GM18951 (cell line): ENCODE results near the gene PSME4.
"Not testable (repeated sequence)": the region's sequence is repeated elsewhere in the genome, so short reads cannot be mapped to it uniquely, and the experiment has no call there.

Experiments
- POLR2A ChIP-seq: IDR thresholded peaks from 4 replicates; pipeline ENCODE4 v1.6.1; 2011; ENCODE audit warnings: mild to moderate bottlenecking; ENCODE audit not compliant: insufficient read length, insufficient read depth; ENCODE audit errors: extremely low read depth
- in situ Hi-C: fragments of 300-500 bp; cut with MboI; formaldehyde crosslinking; loops from one replicate; pipeline ENCODE4 v1.12.0; 2022; ENCODE audit warnings: low sequenced_read_pairs, mixed read lengths, inconsistent platforms; ENCODE audit not compliant: unreplicated experiment

Gene PSME4

GRCh38 chr2:53859206-53860181, 111.3 kb downstream of the PSME4 start, which contains the start of gene GPR75:
Gene GPR75, minus strand, starts transcription at chr2:53859967. Its CDS starts 5,211 bp downstream, at chr2:53854756.
- TF ChIP-seq POLR2A: no peak

GRCh38 chr2:53856272-53856671, 114.5 kb downstream of the PSME4 start:
- no peak for TF ChIP-seq POLR2A
- in situ Hi-C loops: no loop called here

More at GRCh38 chr2:53859206-53860181, 111.3 kb downstream of the PSME4 start, which contains the start of gene GPR75:
- in situ Hi-C loops: no loop called here

- in situ Hi-C loops: no loop called here
- no peak for TF ChIP-seq POLR2A
Observed at GRCh38 chr2:53854678-53855077, 116.1 kb downstream of the PSME4 start.

- in situ Hi-C loops: no loop called here
- TF ChIP-seq POLR2A: no peak
Observed at GRCh38 chr2:53852532-53852931, 118.3 kb downstream of the PSME4 start.

- in situ Hi-C loops: not testable (repeated sequence)
Observed at GRCh38 chr2:53851052-53851757, 119.6 kb downstream of the PSME4 start.

- in situ Hi-C loops: no loop called here
- TF ChIP-seq POLR2A: no peak
Observed at GRCh38 chr2:53848062-53848461, 122.7 kb downstream of the PSME4 start.

- no peak for TF ChIP-seq POLR2A
- in situ Hi-C loops: no loop called here
Observed at GRCh38 chr2:53843595-53843994, 127.2 kb downstream of the PSME4 start.

GRCh38 chr2:53842891-53843290, 127.9 kb downstream of the PSME4 start:
- no peak for TF ChIP-seq POLR2A
- in situ Hi-C loops: no loop called here

- in situ Hi-C loops: not testable (repeated sequence)
Observed at GRCh38 chr2:53841651-53842050, 129.1 kb downstream of the PSME4 start.

- no peak for TF ChIP-seq POLR2A
- in situ Hi-C loops: no loop called here
Observed at GRCh38 chr2:53840580-53840979, 130.2 kb downstream of the PSME4 start.

- in situ Hi-C loops: not testable (repeated sequence)
Observed at GRCh38 chr2:53829980-53830290, 140.9 kb downstream of the PSME4 start.

- no peak for TF ChIP-seq POLR2A
- in situ Hi-C loops: no loop called here
Observed at GRCh38 chr2:53829273-53829979, 141.4 kb downstream of the PSME4 start.

- TF ChIP-seq POLR2A: no peak
- in situ Hi-C loops: no loop called here
Observed at GRCh38 chr2:53828331-53828730, 142.5 kb downstream of the PSME4 start.

GRCh38 chr2:53827398-53828175, 143.2 kb downstream of the PSME4 start:
- in situ Hi-C loops: no loop called here
- no peak for TF ChIP-seq POLR2A
